Neural cell (in vitro differentiated cells): Measurements from ENCODE around the gene LRCH1. TPM values are rescaled to one million over a fixed set of nuclear protein-coding genes. Genes with fewer than 3 reads are reported as not detected.

Source experiments
- H2AFZ ChIP-seq: fragments of 200-600, 300-800 bp; sonication (generic), shearing (Covaris generic); 2 replicates; pipeline ENCODE4 v1.6.0; 2014; ENCODE audit warnings: low read depth, mild to moderate bottlenecking, antibody characterized with exemption, low read length, moderate library complexity
- H3F3A ChIP-seq: fragments of 200-600 bp; shearing (Covaris generic); 2 replicates; pipeline ENCODE4 v1.6.1; 2016; ENCODE audit warnings: mild to moderate bottlenecking, moderate library complexity, mixed read lengths, antibody characterized with exemption, low read length; ENCODE audit not compliant: insufficient read depth, poor library complexity, severe bottlenecking
- H3K27ac ChIP-seq: fragments of 200-600, 300-800 bp; sonication (generic), shearing (Covaris generic); 2 replicates; pipeline ENCODE4 v1.5.1; 2014; ENCODE audit warnings: mild to moderate bottlenecking, low read length, moderate library complexity
- H3K27me3 ChIP-seq: fragments of 300-800, 200-600 bp; sonication (generic), shearing (Covaris generic); 2 replicates; pipeline ENCODE4 v1.6.0; 2014; ENCODE audit warnings: mild to moderate bottlenecking, low read depth, low read length, moderate library complexity; ENCODE audit not compliant: insufficient read depth
- H3K36me3 ChIP-seq: fragments of 300-800, 200-600 bp; sonication (generic), shearing (Covaris generic); 2 replicates; pipeline ENCODE4 v1.5.1; 2014; ENCODE audit warnings: mild to moderate bottlenecking, antibody characterized with exemption, low read length, moderate library complexity; ENCODE audit not compliant: insufficient read depth
- H3K4me2 ChIP-seq: fragments of 300-800, 200-600 bp; sonication (generic), shearing (Covaris generic); 2 replicates; pipeline ENCODE4 v1.6.0; 2014; ENCODE audit warnings: mild to moderate bottlenecking, low read length
- H3K4me3 ChIP-seq: fragments of 300-800, 200-600 bp; sonication (generic), shearing (Covaris generic); 2 replicates; pipeline ENCODE4 v1.5.1; 2014; ENCODE audit warnings: mild to moderate bottlenecking, low read length, moderate library complexity
- H3K79me2 ChIP-seq: fragments of 200-600 bp; shearing (Covaris generic); replicated peaks from 2 replicates; pipeline ENCODE4 v1.6.0; 2014; ENCODE audit warnings: mild to moderate bottlenecking, low read length, moderate library complexity; ENCODE audit not compliant: insufficient read depth
- H3K9ac ChIP-seq: fragments of 300-800, 200-600 bp; sonication (generic), shearing (Covaris generic); 2 replicates; pipeline ENCODE4 v1.6.1; 2016; ENCODE audit warnings: mild to moderate bottlenecking, low read length, mixed read lengths
- H3K9me2 ChIP-seq: fragments of 200-600 bp; shearing (Covaris generic); 2 replicates; pipeline ENCODE4 v1.6.1; 2016; ENCODE audit warnings: mild to moderate bottlenecking, low read length, mixed read lengths; ENCODE audit not compliant: insufficient read depth
- H3K9me3 ChIP-seq: fragments of 200-600, 300-800 bp; sonication (generic), shearing (Covaris generic); 2 replicates; pipeline ENCODE4 v1.6.1; 2016; ENCODE audit warnings: mild to moderate bottlenecking, mixed run types, low read length, moderate library complexity, mixed read lengths
- H4K20me1 ChIP-seq: fragments of 200-600 bp; shearing (Covaris generic); 2 replicates; pipeline ENCODE4 v1.6.1; 2016; ENCODE audit warnings: mild to moderate bottlenecking, mixed run types; ENCODE audit not compliant: insufficient read depth
- POLR2AphosphoS5 ChIP-seq: IDR thresholded peaks from 2 replicates; pipeline ENCODE4 v1.6.1; 2012
- RAD21 ChIP-seq: fragments of 450-650 bp; conservative IDR thresholded peaks from 2 replicates; pipeline ENCODE4 v1.6.1; 2014; ENCODE audit warnings: antibody characterized with exemption, mild to moderate bottlenecking, moderate library complexity
- SMC3 ChIP-seq: fragments of 450-650 bp; conservative IDR thresholded peaks from 2 replicates; pipeline ENCODE4 v1.6.1; 2014; ENCODE audit warnings: antibody characterized with exemption, mild to moderate bottlenecking, moderate library complexity; ENCODE audit not compliant: poor library complexity
- TAF1 ChIP-seq: IDR thresholded peaks from 2 replicates; pipeline ENCODE4 v1.6.1; 2012; ENCODE audit warnings: low read depth
- polyA plus RNA-seq: library from polyadenylated mRNA; depleted of rRNA; stranded (reverse); fragments of >200 nt; gene quantifications from 2 replicates; pipeline ENCODE4 v1.2.3, GENCODE V29; 2014
- TF ChIP-seq, protein P1 (sequence below): IDR thresholded peaks from 2 replicates; pipeline ENCODE4 v1.6.1; 2012; ENCODE audit warnings: borderline replicate concordance
- TF ChIP-seq, protein P2 (sequence below): fragments of 450-650 bp; IDR thresholded peaks from 2 replicates; pipeline ENCODE4 v1.5.1; 2014; ENCODE audit warnings: antibody characterized with exemption, mild to moderate bottlenecking, moderate library complexity; ENCODE audit not compliant: poor library complexity, severe bottlenecking

The LRCH1 gene
- polyA plus RNA-seq, 1 donor from 2014 or later = 15.4 TPM

DNA sequence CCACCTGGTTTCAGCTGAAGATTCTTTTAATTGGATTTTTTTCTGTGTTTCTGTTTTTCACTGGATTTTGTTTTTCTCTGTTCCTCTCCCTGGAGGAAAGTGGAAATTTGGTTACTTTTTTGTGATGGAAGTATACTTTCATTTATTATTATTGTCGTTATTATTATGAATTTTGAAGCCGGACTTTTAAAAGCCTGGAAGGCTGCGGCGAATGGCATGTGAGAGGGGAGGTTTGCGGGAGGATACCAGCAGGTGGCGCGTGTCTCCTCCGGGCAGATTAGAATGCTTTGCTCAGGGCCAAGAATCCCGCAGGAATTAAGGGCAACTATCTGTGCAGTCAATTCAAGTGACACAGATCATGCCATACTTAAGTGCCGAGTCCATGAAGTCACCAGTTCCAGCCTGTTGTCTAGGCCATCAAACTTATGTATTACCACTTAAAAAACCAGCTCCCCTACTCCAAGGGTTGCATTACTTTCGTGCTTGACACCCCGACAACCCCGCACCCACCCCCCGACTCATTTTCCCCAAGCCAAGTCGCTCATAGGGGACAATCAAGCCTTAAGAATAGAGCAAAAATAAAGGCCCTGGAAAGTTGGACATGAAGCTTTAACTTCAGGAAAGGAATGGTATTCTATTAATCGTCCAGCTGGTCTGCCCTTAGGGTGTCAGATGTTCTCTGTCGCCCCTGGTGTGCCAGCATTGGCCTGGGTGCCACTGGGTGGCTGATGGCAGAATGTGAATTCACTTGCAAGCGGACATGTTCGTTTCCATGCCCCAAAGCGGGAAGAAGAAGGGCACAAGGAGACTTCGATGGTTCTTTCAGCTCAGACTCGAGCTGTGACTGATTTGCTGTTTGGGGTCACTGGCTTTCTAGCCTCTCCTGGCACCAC, 1.3 kb upstream of the LRCH1 start:
- Histone ChIP-seq H3K9me3 (no peaks in the 10 kb centered on the region), H3F3A (no peaks in the 10 kb centered on the region), H3K9ac (no peak overlapping the region), H3K4me3 (no peak overlapping the region), H3K4me2 (no peak overlapping the region), H4K20me1 (peaks cover 7% of the 10 kb centered on the region), H3K36me3 (no peaks in the 10 kb centered on the region), H3K9me2 (no peaks in the 10 kb centered on the region), H3K27me3 (no peaks in the 10 kb centered on the region), H2AFZ (no peak overlapping the region), H3K79me2 (peaks cover 24% of the 10 kb centered on the region), H3K27ac (no peak overlapping the region)
- TF ChIP-seq, protein P1, sequence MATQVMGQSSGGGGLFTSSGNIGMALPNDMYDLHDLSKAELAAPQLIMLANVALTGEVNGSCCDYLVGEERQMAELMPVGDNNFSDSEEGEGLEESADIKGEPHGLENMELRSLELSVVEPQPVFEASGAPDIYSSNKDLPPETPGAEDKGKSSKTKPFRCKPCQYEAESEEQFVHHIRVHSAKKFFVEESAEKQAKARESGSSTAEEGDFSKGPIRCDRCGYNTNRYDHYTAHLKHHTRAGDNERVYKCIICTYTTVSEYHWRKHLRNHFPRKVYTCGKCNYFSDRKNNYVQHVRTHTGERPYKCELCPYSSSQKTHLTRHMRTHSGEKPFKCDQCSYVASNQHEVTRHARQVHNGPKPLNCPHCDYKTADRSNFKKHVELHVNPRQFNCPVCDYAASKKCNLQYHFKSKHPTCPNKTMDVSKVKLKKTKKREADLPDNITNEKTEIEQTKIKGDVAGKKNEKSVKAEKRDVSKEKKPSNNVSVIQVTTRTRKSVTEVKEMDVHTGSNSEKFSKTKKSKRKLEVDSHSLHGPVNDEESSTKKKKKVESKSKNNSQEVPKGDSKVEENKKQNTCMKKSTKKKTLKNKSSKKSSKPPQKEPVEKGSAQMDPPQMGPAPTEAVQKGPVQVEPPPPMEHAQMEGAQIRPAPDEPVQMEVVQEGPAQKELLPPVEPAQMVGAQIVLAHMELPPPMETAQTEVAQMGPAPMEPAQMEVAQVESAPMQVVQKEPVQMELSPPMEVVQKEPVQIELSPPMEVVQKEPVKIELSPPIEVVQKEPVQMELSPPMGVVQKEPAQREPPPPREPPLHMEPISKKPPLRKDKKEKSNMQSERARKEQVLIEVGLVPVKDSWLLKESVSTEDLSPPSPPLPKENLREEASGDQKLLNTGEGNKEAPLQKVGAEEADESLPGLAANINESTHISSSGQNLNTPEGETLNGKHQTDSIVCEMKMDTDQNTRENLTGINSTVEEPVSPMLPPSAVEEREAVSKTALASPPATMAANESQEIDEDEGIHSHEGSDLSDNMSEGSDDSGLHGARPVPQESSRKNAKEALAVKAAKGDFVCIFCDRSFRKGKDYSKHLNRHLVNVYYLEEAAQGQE = no peak
- peak; percentile 59 for TF ChIP-seq RAD21
- peak; percentile 73 for TF ChIP-seq SMC3
- TF ChIP-seq, protein P2, sequence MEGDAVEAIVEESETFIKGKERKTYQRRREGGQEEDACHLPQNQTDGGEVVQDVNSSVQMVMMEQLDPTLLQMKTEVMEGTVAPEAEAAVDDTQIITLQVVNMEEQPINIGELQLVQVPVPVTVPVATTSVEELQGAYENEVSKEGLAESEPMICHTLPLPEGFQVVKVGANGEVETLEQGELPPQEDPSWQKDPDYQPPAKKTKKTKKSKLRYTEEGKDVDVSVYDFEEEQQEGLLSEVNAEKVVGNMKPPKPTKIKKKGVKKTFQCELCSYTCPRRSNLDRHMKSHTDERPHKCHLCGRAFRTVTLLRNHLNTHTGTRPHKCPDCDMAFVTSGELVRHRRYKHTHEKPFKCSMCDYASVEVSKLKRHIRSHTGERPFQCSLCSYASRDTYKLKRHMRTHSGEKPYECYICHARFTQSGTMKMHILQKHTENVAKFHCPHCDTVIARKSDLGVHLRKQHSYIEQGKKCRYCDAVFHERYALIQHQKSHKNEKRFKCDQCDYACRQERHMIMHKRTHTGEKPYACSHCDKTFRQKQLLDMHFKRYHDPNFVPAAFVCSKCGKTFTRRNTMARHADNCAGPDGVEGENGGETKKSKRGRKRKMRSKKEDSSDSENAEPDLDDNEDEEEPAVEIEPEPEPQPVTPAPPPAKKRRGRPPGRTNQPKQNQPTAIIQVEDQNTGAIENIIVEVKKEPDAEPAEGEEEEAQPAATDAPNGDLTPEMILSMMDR = peak; percentile 66

DNA sequence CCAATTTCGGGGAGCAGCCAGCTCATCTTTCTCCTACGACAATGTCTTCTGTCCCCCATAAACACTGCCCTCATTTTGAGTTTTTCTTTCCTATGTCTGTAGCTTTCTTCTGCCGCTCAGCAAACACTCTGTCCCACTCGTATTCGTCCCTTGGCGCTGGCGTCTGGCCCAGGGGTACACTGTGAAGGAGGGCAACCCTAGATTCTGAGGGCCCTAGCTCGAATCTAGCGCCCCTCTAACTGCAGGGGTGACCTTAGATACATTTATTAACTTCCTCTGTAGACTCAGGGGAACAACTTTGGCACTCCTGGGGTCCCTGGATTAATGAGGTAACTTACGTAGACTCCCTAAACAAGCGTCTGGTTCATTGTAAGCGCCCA, 677 bp upstream of the LRCH1 start:
- H3K9ac ChIP-seq = peak overlapping the region; percentile 84
- peaks cover 30% of the 10 kb centered on the region for H3K79me2 ChIP-seq
- H3K9me2 ChIP-seq = no peaks in the 10 kb centered on the region
- H3K27me3 ChIP-seq = no peaks in the 10 kb centered on the region
- peak overlapping the region; percentile 89 for H2AFZ ChIP-seq
- no peaks in the 10 kb centered on the region for H3K9me3 ChIP-seq
- no peaks in the 10 kb centered on the region for H3K36me3 ChIP-seq
- H4K20me1 ChIP-seq = peaks cover 7% of the 10 kb centered on the region
- H3K4me2 ChIP-seq = peak overlapping the region; percentile 63
- TF ChIP-seq TAF1 (peak; percentile 8), POLR2AphosphoS5 (no peak)
- H3K4me3 ChIP-seq = peak overlapping the region; percentile 98
- no peaks in the 10 kb centered on the region for H3F3A ChIP-seq
- no peak overlapping the region for H3K27ac ChIP-seq

DNA sequence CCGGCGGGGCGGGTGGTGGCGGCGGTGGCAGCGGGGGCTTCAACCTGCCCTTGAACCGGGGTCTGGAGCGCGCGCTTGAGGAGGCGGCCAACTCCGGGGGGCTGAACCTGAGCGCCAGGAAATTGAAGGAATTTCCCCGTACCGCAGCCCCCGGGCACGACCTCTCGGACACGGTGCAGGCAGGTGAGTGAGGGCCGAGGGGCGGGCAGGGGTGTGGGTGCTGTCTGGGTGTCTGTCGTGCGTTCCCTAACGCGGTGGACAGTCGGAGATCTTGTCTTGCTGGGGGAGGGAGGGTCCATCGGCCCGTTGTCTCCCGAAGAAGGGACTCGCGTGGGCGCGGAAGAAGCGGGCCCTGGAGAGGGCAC, 533 bp downstream of the LRCH1 start:
- Histone ChIP-seq H2AFZ (peak overlapping the region; percentile 89), H3K27ac (peak overlapping the region; percentile 64), H3K79me2 (peaks cover 37% of the 10 kb centered on the region), H3K9me2 (no peaks in the 10 kb centered on the region), H3K4me2 (no peak overlapping the region), H3K27me3 (no peaks in the 10 kb centered on the region), H3K9ac (peak overlapping the region; percentile 84), H3F3A (no peaks in the 10 kb centered on the region), H3K4me3 (peak overlapping the region; percentile 98), H3K9me3 (no peaks in the 10 kb centered on the region), H4K20me1 (peaks cover 7% of the 10 kb centered on the region), H3K36me3 (no peaks in the 10 kb centered on the region)
- TF ChIP-seq RAD21 = no peak
